NCI-H82 (cell line): ENCODE measurements around the gene ATP5IF1.

Experiments used
- DNase-seq: peaks from one replicate; lab custom pipeline; 2025; lab: John Stamatoyannopoulos, UW

Gene ATP5IF1

GRCh38 chr1:28265577-28265976 is 29.7 kb downstream of the ATP5IF1 start:
- DNase-seq, result no peak

GRCh38 chr1:28266920-28267322 is 31.0 kb downstream of the ATP5IF1 start:
- no peak for DNase-seq

DNA sequence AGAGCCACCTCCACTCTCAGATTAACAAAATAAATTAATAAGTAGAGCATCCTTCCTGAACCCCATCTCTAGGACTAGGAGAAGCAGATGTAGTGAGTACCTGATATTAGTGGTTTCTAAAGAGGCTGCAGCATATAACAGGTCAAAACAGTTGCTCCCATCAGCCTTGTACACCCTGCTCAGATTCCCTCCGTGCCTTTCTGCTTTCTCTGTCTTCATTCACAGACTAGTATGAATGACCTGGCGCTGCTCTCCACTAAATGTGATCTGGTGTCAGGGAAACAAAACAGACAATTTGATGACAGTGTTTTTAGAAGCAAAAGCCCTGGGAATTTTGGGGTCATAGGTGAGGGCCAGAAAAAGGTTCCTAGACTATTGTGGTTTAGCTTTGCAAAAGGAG is 31.7 kb downstream of the ATP5IF1 start:
- DNase-seq, result no peak

GRCh38 chr1:28269529-28269928 is 33.6 kb downstream of the ATP5IF1 start:
- DNase-seq, result no peak

DNA sequence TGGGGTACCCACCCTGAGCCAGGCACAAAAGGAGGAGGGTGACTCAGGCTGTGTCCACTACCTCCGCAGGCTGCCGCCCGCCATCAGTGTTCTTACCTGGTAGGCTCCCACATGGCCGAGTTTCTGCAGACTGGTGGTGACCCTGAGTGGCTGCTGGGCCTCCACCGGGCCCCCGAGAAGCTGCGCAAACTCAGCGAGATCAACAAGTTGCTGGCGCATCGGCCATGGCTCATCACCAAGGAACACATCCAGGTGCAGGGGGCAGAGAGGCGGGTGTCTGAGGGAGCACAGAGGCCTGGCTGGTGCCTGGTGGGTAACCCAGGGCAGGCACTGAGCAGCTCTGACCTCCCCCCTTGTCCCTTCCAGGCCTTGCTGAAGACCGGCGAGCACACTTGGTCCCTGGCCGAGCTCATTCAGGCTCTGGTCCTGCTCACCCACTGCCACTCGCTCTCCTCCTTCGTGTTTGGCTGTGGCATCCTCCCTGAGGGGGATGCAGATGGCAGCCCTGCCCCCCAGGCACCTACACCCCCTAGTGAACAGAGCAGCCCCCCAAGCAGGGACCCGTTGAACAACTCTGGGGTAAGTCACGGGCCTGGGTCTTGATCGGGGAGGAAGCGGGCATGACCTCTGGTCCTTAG is 36.4 kb downstream of the ATP5IF1 start:
- DNase-seq, result no peak

DNA sequence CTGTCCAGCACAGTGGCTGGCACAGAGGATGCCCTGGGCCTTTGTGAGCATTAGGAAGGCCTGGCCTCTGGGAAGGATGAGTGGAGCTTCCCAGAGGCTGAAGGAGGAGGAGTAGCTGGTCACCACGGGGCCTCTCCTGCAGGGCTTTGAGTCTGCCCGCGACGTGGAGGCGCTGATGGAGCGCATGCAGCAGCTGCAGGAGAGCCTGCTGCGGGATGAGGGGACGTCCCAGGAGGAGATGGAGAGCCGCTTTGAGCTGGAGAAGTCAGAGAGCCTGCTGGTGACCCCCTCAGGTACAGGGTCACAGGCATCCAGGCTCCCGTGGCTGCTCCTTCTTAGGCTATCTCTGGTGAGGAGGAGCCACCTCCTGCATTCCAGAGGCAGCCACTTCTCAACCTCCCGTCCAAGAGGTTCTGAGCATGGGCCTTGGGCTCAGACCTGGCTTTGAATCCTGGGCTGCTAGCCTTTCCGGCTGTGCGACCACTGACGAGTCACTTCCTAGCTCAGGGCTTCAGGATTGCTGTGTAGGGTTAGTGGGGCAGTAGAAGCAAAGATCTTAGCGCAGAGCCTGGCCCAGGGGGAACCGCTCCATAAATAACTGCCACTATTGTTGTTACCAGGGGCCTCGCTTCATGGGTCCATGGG is 37.4 kb downstream of the ATP5IF1 start:
- no peak for DNase-seq

GRCh38 chr1:28278763-28279162 is 42.8 kb downstream of the ATP5IF1 start:
- no peak for DNase-seq

DNA sequence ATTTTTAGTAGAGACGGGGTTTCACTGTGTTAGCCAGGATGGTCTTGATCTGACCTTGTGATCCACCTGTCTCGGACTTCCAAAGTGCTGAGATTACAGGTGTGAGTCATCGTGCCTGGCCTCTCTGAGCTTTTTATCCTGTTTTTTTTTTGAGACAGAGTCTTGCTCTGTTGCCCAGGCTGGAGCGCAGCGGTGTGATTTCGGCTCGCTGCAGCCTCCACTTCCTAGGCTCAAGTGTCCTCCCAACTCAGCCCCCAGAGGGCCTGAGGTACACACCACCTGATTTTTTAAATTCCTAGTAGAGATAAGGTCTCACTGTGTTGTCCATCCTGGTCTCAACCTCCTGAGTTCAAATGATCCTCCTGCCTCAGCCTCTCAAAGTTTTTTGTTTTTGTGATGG is 43.8 kb downstream of the ATP5IF1 start:
- no peak for DNase-seq

DNA sequence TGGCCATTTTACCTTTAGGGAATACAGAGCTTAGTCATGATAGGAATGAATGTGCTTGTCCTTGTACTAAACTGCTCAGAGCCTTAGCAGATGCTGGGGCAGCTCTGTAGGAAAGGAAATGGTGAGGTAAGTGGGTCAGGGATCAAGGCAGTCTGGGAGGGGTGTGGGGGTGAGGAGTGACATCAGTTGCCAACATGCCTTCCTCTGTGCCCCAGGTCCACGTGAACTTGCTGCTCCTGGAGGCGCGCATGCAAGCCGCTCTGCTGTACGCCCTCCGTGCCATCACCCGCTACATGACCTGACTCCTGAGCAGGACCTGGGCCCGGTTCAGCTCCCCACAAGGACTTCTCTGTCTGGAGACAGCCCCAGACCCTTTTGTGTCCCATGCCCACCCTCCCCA is 44.6 kb downstream of the ATP5IF1 start:
- peak; percentile 20 for DNase-seq

DNA sequence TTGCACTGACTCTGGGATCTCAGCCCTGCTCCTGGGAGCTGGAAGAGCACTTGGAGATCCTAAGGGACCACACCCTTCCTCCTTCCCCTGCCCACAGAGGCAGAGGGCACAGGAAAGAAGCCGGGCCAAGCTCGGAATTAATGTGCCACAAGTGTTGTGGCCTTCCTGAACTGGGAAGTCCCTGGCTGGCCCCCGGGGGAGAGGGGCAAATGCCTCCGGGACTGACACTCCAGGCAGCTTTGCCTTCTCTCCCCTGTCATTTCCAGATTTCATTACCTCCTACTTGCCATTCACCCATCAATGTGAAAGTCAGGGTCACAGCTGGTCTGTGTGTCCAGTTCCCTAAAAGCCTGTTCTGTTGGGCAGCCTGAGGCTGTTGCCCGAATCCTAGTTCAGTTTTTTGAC is 45.1 kb downstream of the ATP5IF1 start:
- no peak for DNase-seq

GRCh38 chr1:28281608-28282425 is 45.9 kb downstream of the ATP5IF1 start:
- DNase-seq, result no peak

DNA sequence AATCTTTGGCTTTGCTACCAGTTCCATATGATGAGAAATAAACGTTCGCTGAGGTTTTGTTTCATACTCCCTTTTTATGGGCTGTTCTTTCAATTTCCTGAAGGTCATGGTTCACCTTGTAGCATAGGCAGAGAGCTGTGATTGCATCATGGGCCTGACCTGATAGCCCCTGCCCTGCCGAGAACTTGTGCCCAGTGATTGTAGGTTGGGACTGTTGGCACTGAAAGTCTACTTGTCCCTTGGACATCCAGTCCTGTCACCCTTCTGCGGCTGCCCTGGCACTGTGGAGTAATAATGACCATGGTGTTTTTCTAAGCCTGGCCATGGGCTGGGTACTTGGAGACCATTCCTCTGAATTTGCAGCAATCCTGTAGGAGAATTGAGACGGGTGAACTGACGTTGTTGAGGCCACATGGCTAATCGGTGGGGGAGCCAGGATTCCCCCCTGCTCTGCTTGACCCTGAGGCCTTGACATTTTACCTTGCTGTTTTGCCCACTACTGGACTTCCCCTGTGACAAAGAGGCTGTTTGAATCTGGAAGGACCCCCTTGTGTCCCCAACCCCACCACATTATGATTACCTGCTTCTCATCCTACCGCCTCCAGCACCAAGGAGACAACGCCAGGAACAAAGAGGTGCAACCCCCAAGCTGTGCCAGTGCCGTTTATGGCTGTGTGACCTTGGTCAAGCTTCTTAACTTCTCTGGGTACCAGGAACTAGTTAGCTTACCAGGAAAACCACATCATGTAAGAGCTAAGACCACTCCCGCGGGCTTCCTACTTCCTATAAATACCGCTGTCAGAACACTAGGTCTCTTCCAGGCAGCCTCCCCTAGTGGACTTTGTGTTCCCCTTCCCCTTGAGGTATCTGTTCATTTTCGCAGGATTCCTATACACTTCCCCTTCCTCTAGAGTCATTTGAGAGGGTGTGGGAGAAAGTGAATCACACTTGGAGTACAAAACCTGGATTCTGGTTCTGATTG is 46.8 kb downstream of the ATP5IF1 start:
- DNase-seq, result no peak

DNA sequence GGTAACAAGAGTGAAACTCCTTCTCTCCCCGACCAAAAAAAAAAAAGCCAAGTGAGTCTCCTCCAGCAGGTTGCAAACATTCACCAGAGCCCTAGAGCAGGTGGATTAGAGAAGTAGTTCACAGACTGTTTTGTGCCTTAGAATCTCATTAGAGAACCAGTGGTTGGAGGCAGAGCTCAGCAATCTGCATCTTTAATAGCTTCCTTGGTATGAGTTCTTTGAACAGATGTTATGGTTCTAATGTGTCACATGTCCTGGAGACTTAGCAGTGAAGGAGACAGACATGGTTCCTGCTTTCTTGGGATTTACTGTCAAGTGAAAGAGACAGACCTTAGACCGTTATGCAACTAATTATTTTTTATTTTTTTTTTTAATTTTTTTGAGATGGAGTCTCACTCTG is 50.2 kb downstream of the ATP5IF1 start:
- DNase-seq, result peak; percentile 92
